ENCODE results near the gene PARD3B.

PARD3B gene

DNA sequence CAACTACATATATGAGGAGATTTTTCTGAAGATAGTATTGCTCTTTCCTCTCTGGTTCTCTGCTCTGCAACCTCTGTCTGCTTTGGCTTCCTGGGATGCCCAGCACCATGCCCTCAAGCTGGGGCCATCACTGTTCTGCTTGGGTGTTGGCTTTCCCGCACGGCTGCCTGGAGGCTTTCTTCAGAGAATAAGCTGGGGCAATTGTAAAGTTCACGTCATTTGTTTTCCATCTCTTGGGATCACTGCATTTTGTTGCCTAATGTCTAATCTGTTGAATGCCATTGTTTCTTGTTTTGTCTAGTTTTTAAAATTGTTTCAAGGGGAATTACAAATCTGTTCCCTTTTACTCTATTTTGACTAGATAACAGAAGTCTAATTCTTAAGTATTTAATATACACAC lies 699.7 kb downstream of the PARD3B start:
- no peaks in the 10 kb centered on the region for H3K27me3 ChIP-seq (replicated peaks; ENCODE audit: control insufficient read depth, insufficient read depth, low read length)
- H3K36me3 ChIP-seq (ENCODE audit: control insufficient read depth, insufficient read depth, low read length): no peaks in the 10 kb centered on the region
- no peak for DNase-seq (ENCODE audit: extremely low read depth, insufficient read length)
- TF ChIP-seq, protein P1, sequence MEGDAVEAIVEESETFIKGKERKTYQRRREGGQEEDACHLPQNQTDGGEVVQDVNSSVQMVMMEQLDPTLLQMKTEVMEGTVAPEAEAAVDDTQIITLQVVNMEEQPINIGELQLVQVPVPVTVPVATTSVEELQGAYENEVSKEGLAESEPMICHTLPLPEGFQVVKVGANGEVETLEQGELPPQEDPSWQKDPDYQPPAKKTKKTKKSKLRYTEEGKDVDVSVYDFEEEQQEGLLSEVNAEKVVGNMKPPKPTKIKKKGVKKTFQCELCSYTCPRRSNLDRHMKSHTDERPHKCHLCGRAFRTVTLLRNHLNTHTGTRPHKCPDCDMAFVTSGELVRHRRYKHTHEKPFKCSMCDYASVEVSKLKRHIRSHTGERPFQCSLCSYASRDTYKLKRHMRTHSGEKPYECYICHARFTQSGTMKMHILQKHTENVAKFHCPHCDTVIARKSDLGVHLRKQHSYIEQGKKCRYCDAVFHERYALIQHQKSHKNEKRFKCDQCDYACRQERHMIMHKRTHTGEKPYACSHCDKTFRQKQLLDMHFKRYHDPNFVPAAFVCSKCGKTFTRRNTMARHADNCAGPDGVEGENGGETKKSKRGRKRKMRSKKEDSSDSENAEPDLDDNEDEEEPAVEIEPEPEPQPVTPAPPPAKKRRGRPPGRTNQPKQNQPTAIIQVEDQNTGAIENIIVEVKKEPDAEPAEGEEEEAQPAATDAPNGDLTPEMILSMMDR (IDR thresholded peaks at IDR 0.05; ENCODE audit: insufficient read depth, low read length, poor library complexity, severe bottlenecking): no peak
- no peak overlapping the region for H3K4me3 ChIP-seq (replicated peaks; ENCODE audit: low read depth, low read length)

DNA sequence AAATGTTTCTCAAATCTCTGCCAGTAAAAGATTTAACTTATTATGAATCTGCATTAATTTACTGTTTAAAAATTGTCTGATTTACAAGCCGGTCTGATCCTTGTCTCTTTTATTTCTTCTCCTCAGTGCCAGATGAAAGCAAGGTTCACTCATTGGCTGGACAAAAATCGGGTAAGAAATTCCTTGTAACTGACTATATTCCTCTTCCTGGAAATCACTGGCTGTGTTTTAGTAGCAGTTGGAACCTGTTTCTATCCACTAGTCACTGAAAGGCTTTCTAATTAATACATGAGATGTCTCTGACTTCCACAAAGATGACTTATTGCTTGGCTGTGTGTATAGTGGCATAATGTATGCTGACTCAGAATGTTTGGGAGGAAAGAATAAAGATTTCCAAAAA lies 700.4 kb downstream of the PARD3B start:
- Histone ChIP-seq H3K4me3 (replicated peaks; ENCODE audit: low read depth, low read length) (no peak overlapping the region), H3K36me3 (ENCODE audit: control insufficient read depth, insufficient read depth, low read length) (no peaks in the 10 kb centered on the region), H3K27me3 (replicated peaks; ENCODE audit: control insufficient read depth, insufficient read depth, low read length) (no peaks in the 10 kb centered on the region)
- DNase-seq (ENCODE audit: extremely low read depth, insufficient read length): no peak
- TF ChIP-seq, protein P1 (IDR thresholded peaks at IDR 0.05; ENCODE audit: insufficient read depth, low read length, poor library complexity, severe bottlenecking): no peak

DNA sequence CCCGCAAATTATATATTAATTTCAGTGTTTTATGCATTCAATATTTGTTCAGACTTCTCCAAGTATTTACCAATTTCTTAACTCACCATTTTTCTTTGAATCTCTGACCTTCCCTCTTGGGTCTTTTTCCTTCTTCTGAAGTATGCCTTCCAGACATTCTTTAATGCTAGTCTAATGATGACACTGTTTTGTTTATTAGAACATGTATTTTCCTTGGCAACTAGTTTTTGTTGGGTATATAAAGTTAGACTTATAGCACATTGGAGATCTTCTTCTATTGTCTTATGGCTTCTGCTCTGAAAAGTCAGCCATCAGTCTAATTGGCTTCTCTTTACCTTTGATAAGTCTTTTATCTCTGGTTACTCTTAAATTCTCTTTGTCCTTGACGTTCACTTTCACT lies 713.8 kb downstream of the PARD3B start:
- TF ChIP-seq, protein P1 (IDR thresholded peaks at IDR 0.05; ENCODE audit: insufficient read depth, low read length, poor library complexity, severe bottlenecking): no peak
- DNase-seq (ENCODE audit: extremely low read depth, insufficient read length): no peak
- Histone ChIP-seq H3K27me3 (replicated peaks; ENCODE audit: control insufficient read depth, insufficient read depth, low read length) (no peaks in the 10 kb centered on the region), H3K36me3 (ENCODE audit: control insufficient read depth, insufficient read depth, low read length) (no peaks in the 10 kb centered on the region), H3K4me3 (replicated peaks; ENCODE audit: low read depth, low read length) (no peak overlapping the region)

DNA sequence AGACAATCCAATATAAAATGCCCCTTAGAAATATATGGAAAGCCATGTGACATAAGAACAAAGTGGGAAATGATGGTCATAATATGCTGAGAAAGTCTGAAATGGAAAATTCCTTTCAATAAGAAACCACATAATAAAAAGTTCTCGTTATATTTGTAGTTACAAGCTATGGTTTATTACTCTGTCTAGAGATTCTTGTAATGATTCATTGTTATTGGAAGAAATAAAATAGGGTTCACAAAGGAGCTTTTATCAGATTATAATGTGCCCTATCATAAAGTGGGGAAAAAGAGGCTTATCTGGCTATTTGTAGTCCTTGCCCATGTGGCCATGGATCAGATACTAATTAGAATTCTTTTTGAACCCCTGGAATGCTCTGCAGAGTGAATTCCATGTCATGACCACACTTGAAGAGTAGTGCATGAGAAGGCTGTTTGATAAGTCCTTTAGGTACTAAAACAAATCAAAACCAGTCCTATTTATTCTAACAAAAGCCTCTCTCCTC lies 716.3 kb downstream of the PARD3B start:
- TF ChIP-seq, protein P1 (IDR thresholded peaks at IDR 0.05; ENCODE audit: insufficient read depth, low read length, poor library complexity, severe bottlenecking): no peak
- Histone ChIP-seq H3K4me3 (replicated peaks; ENCODE audit: low read depth, low read length) (no peak overlapping the region), H3K36me3 (ENCODE audit: control insufficient read depth, insufficient read depth, low read length) (no peaks in the 10 kb centered on the region), H3K27me3 (replicated peaks; ENCODE audit: control insufficient read depth, insufficient read depth, low read length) (no peaks in the 10 kb centered on the region)
- DNase-seq (ENCODE audit: extremely low read depth, insufficient read length): no peak

DNA sequence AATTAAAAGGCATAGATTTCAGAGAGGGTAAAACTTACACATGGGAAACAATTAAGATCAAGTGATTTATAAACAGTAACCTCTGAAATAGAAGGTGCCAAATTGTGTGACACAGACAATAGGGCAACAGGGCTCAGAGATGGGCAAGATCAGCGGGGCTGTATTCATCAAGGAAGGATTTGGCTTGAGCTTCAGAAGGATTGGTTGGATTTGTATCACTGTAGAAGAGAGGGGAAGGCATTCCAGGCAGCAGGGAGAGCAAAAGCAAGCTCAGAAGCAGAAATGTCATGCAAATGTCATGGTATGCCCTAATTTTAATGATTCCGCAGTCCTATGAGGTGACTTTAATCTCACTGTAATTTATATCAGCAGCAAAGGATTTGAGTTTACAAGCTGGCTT lies 722.0 kb downstream of the PARD3B start:
- H3K4me3 ChIP-seq (replicated peaks; ENCODE audit: low read depth, low read length): no peak overlapping the region
- H3K27me3 ChIP-seq (replicated peaks; ENCODE audit: control insufficient read depth, insufficient read depth, low read length): no peaks in the 10 kb centered on the region
- H3K36me3 ChIP-seq (ENCODE audit: control insufficient read depth, insufficient read depth, low read length): no peaks in the 10 kb centered on the region
- TF ChIP-seq, protein P1 (IDR thresholded peaks at IDR 0.05; ENCODE audit: insufficient read depth, low read length, poor library complexity, severe bottlenecking): no peak
- DNase-seq (ENCODE audit: extremely low read depth, insufficient read length): no peak

DNA sequence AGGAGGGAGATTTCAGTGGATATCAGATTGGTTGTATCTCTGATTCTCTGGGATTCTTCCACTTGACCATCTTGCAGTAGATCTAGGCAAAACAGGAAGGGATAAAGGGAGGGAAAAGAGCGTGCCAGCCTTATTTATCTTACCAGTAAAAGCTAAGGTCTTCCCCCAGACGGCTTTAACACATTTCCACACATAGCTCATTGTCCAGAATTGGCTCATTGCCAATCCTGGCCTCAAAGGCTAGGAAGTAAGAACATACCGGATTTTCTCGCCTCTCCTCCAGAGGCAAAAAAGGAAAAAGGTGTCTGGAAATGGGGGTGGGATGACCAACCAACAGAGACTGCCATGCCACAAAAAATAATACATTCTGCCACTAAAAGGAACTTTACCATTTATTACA lies 725.4 kb downstream of the PARD3B start:
- Histone ChIP-seq H3K36me3 (ENCODE audit: control insufficient read depth, insufficient read depth, low read length) (no peaks in the 10 kb centered on the region), H3K27me3 (replicated peaks; ENCODE audit: control insufficient read depth, insufficient read depth, low read length) (no peaks in the 10 kb centered on the region; the same call in 1 of the 2 replicates), H3K4me3 (replicated peaks; ENCODE audit: low read depth, low read length) (no peak overlapping the region)
- no peak for DNase-seq (ENCODE audit: extremely low read depth, insufficient read length)
- TF ChIP-seq, protein P1 (IDR thresholded peaks at IDR 0.05; ENCODE audit: insufficient read depth, low read length, poor library complexity, severe bottlenecking): no peak
